ENCODE data around the gene RPS15. TPM values are rescaled to one million over a fixed set of nuclear protein-coding genes. Genes with fewer than 3 reads are reported as not detected.

Gene RPS15
- total and polyA plus RNA-seq, 9 of the 15 experiments (the other 6 are each of a cell fraction or from before 2014, with no cell fraction given) = 605 to 2,791 (median 957) TPM

- TF ChIP-seq ZFP1 (CRISPR knock-in tag; IDR thresholded peaks at IDR 0.05) (no peak), SMARCE1 (IDR thresholded peaks at IDR 0.05) (no peak), ZNF212 (CRISPR knock-in tag; IDR thresholded peaks at IDR 0.05) (no peak), ZFX (CRISPR knock-in tag; IDR thresholded peaks at IDR 0.05) (no peak)
These were observed 12.8 kb downstream of the RPS15 start (continued) for GRCh38 chr19:1450735-1451731.

- BruUV-seq (replicated peaks) = no TSS peak
- ChIA-PET CTCF (ENCODE audit: low intra/inter-chr PET ratio) (no interaction called here), POLR2A (interaction anchor here (0.6 to 2.0 kb wide), 8 partner anchors 9 to 596 kb away, joined by 3 to 7 read pairs (median 3); partner anchors contain the start of gene CIRBP)
- Histone ChIP-seq H4K20me1 (replicated peaks; ENCODE audit: control insufficient read depth, insufficient read depth, low read length) (peaks cover 17% of the 10 kb centered on the region; the same call in 1 of the 2 replicates), H3K9me3 (replicated peaks; ENCODE audit: control insufficient read depth, insufficient read depth, low read depth, low read length) (no peaks in the 10 kb centered on the region), H3K27ac (ENCODE audit: extremely low read depth, low read depth, low read length) (no peak overlapping the region), H3K9ac (ENCODE audit: insufficient read depth in 1 of 2, low read depth in 2 of 2, low read length in 2 of 2) (peak overlapping the region in 1 of 2 experiments; percentile 19; a peak in 1 of 4 replicates), H3K4me3 (no peak overlapping the region), H3K4me1 (replicated peaks in 1 of 2; ENCODE audit: control insufficient read depth in 2 of 2, insufficient read depth in 2 of 2, low read length in 2 of 2) (peaks cover 5 to 74% of the 10 kb centered on the region in 2 experiments; a peak in 4 of 5 replicates), H3K4me2 (ENCODE audit: insufficient read depth, low read length) (no peak overlapping the region), H3K36me3 (ENCODE audit: control insufficient read depth, insufficient read depth, low read length) (no peaks in the 10 kb centered on the region), H3K9me1 (ENCODE audit: control insufficient read depth, insufficient read depth, low read length) (peaks cover 7% of the 10 kb centered on the region), H3K79me2 (ENCODE audit: control insufficient read depth, insufficient read depth, low read length) (no peaks in the 10 kb centered on the region), H3K27me3 (ENCODE audit: control insufficient read depth in 2 of 2, insufficient read depth in 2 of 2, low read length in 2 of 2) (peaks cover 0 to 12% of the 10 kb centered on the region in 2 experiments; a peak in 1 of 5 replicates), H2AFZ (ENCODE audit: low read depth, low read length) (no peak overlapping the region)
- FAIRE-seq (no peak), ATAC-seq (no peak), DNase-seq (ENCODE audit: extremely low read depth in 1 of 4, low spot score in 3 of 4) (no peak)
- TF ChIP-seq FIP1L1 (IDR thresholded peaks at IDR 0.05; ENCODE audit: low read depth, low read length, poor library complexity, severe bottlenecking) (no peak), ZBTB7A (IDR thresholded peaks at IDR 0.05; ENCODE audit: borderline replicate concordance, control insufficient read depth, low read depth, low read length) (0 out of 2 replicates have a peak, but pooled peaks have one; percentile 35)
- intact Hi-C loops (cut with micrococcal nuclease) = no loop called here
- WGBS (ENCODE audit: insufficient coverage, low coverage, missing lambda C conversion rate) = 18% methylated on average over 15 of the region's 39 CpGs
- in situ Hi-C loops (cut with MboI) = no loop called here
These were observed 14.0 kb downstream of the RPS15 start for GRCh38 chr19:1451916-1452801.

All from K562 (cell line).